Endothelial cell of umbilical vein (primary cell): ENCODE data around the gene FHOD3. TPM values are rescaled to one million over a fixed set of nuclear protein-coding genes. Genes with fewer than 3 reads are reported as not detected.

ENCODE experiments used
- BruUV-seq: library from RNA; stranded (reverse); fragments of 400-500 nt; replicated peaks from 2 replicates; lab custom pipeline; 2021; lab: Mats Ljungman, UMichigan
- CTCF ChIA-PET: fragments of 300-600, 350-600 bp; sonication (Branson Sonifier 250); formaldehyde crosslinking; loops from one replicate; lab custom pipeline; 2021; ENCODE audit warnings: antibody characterized with exemption, inconsistent platforms; lab: Charles Lee
- POLR2A ChIA-PET: fragments of 300-600, 350-600 bp; sonication (Branson Sonifier 250); formaldehyde crosslinking; loops from one replicate; lab custom pipeline; 2021; ENCODE audit warnings: antibody characterized with exemption, inconsistent platforms; lab: Charles Lee
- DNase-seq: peaks from one replicate; pipeline ENCODE4 v3.0.0-alpha.2; 2011; ENCODE audit warnings: low read depth, low spot score
- FAIRE-seq: peaks from 2 replicates; lab custom pipeline; 2011; peaks lifted over from hg19 to GRCh38; lab: Jason Lieb, UNC
- H2AFZ ChIP-seq: 2 replicates; pipeline ENCODE4 v1.6.0; 2012; ENCODE audit warnings: low read depth, low read length, control low read depth, inconsistent platforms
- H3K27ac ChIP-seq: 2 replicates; pipeline ENCODE4 v1.5.1; 2011; ENCODE audit warnings: low read depth, mild to moderate bottlenecking, control low read depth, low read length, moderate library complexity; ENCODE audit not compliant: insufficient read depth
- H3K27me3 ChIP-seq, 2 experiments: 2 replicates each; pipeline versions ENCODE4 v1.6.0 to v1.6.1; 2011; ENCODE audit warnings: low read length in 2 of 2, mixed read lengths in 1 of 2; ENCODE audit not compliant: control insufficient read depth in 2 of 2, insufficient read depth in 2 of 2
- H3K36me3 ChIP-seq, 2 experiments: 2 replicates in 1 of 2; 3 replicates in 1 of 2; pipeline ENCODE4 v1.5.1; 2011; ENCODE audit warnings: low read length in 2 of 2, mild to moderate bottlenecking in 1 of 2, moderate library complexity in 1 of 2; ENCODE audit not compliant: control insufficient read depth in 2 of 2, insufficient read depth in 2 of 2; ENCODE audit errors: extremely low read depth in 1 of 2
- H3K4me1 ChIP-seq: 3 replicates; pipeline ENCODE4 v1.5.1; 2011; ENCODE audit warnings: mild to moderate bottlenecking, low read length; ENCODE audit not compliant: control insufficient read depth, insufficient read depth; ENCODE audit errors: extremely low read depth
- H3K4me2 ChIP-seq: 2 replicates; pipeline ENCODE4 v1.6.1; 2011; ENCODE audit warnings: low read length, control low read depth, mixed read lengths; ENCODE audit not compliant: insufficient read depth
- H3K4me3 ChIP-seq, 3 experiments: fragments of 200-600 bp in 1 of 3; sonication (generic), shearing (Covaris generic) in 1 of 3; replicated peaks in 1 of 3; 2 replicates each; pipeline ENCODE4 v1.5.1; 2011 to 2016; ENCODE audit warnings: control low read depth in 3 of 3, low read length in 3 of 3, mild to moderate bottlenecking in 2 of 3, inconsistent platforms in 1 of 3, low read depth in 1 of 3, moderate library complexity in 1 of 3; ENCODE audit not compliant: insufficient read depth in 1 of 3
- H3K79me2 ChIP-seq: 2 replicates; pipeline ENCODE4 v1.6.0; 2012; ENCODE audit warnings: low read length, inconsistent platforms; ENCODE audit not compliant: control insufficient read depth, insufficient read depth
- H3K9ac ChIP-seq: replicated peaks from 2 replicates; pipeline ENCODE3; 2011; ENCODE audit warnings: low read length, control low read depth; ENCODE audit not compliant: insufficient read depth; ENCODE audit errors: extremely low read depth
- H3K9me1 ChIP-seq: replicated peaks from 3 replicates; pipeline ENCODE4 v1.6.0; 2011; ENCODE audit warnings: mild to moderate bottlenecking, low read length; ENCODE audit not compliant: control insufficient read depth, insufficient read depth; ENCODE audit errors: extremely low read depth
- H3K9me3 ChIP-seq: replicated peaks from 2 replicates; pipeline ENCODE4 v1.5.1; 2012; ENCODE audit warnings: low read length, inconsistent platforms; ENCODE audit not compliant: control insufficient read depth, insufficient read depth
- H4K20me1 ChIP-seq: replicated peaks from 2 replicates; pipeline ENCODE3; 2011; ENCODE audit warnings: mild to moderate bottlenecking, low read length; ENCODE audit not compliant: control insufficient read depth, insufficient read depth; ENCODE audit errors: extremely low read depth
- CTCF ChIP-seq, 2 donors: IDR thresholded peaks; 1 replicate in 1 of 2; 2 replicates in 1 of 2; pipeline ENCODE4 v1.5.1; 2011; ENCODE audit warnings: low read length in 2 of 2, mild to moderate bottlenecking in 2 of 2, moderate library complexity in 2 of 2, control low read depth in 1 of 2, inconsistent platforms in 1 of 2, low read depth in 1 of 2; ENCODE audit not compliant: insufficient read depth in 1 of 2; ENCODE audit errors: extremely low read depth in 1 of 2
- EZH2 ChIP-seq: IDR thresholded peaks from 2 replicates; pipeline ENCODE4 v1.6.1; 2012; ENCODE audit warnings: borderline replicate concordance, low read depth, mild to moderate bottlenecking, moderate library complexity, low read length, inconsistent platforms; ENCODE audit not compliant: severe bottlenecking
- FOS ChIP-seq: IDR thresholded peaks from 2 replicates; pipeline ENCODE4 v1.6.1; 2011; ENCODE audit warnings: mild to moderate bottlenecking, low read length, moderate library complexity, borderline replicate concordance; ENCODE audit not compliant: insufficient read depth
- GATA2 ChIP-seq: IDR thresholded peaks from 2 replicates; pipeline ENCODE4 v1.7.0; 2011; ENCODE audit warnings: low read depth, mild to moderate bottlenecking, moderate library complexity, mixed read lengths, low read length; ENCODE audit not compliant: insufficient read length, insufficient read depth
- JUN ChIP-seq: IDR thresholded peaks from 2 replicates; pipeline ENCODE4 v1.6.1; 2011; ENCODE audit warnings: borderline replicate concordance, low read depth; ENCODE audit not compliant: insufficient read length, insufficient read depth
- MAX ChIP-seq: IDR thresholded peaks from 2 replicates; pipeline ENCODE4 v1.6.1; 2011; ENCODE audit not compliant: insufficient read depth, insufficient read length
- MYC ChIP-seq: IDR thresholded peaks from one replicate; pipeline ENCODE4 v1.6.1; 2011; ENCODE audit warnings: mild to moderate bottlenecking, low read depth, low read length
- POLR2A ChIP-seq: IDR thresholded peaks from 2 replicates; pipeline ENCODE4 v1.6.1; 2012; ENCODE audit warnings: low read depth, mild to moderate bottlenecking, control low read depth, low read length
- POLR2AphosphoS5 ChIP-seq: IDR thresholded peaks from 2 replicates; pipeline ENCODE4 v1.6.1; 2012; ENCODE audit warnings: low read depth, mild to moderate bottlenecking, control low read depth, low read length, moderate library complexity; ENCODE audit not compliant: insufficient read depth
- dilution Hi-C: fragments of 300-500 bp; cut with MboI; formaldehyde crosslinking; loops from one replicate; pipeline ENCODE4 v1.15.0; 2019; ENCODE audit warnings: low sequenced_read_pairs; ENCODE audit not compliant: extremely low pct_ligation_motif_present
- intact Hi-C: fragments of 100-400 bp; cut with micrococcal nuclease; formaldehyde crosslinking; loops from one replicate; pipeline ENCODE4 v1.10.0; 2022
- polyA plus RNA-seq, 4 experiments: library from polyadenylated mRNA; depleted of rRNA in 3 of 4; stranded (reverse) in 3 of 4; unstranded in 1 of 4; fragments of >200 nt; gene quantifications; 2 replicates each; pipeline versions ENCODE4 v1.2.1 to v1.2.3, GENCODE V29; 2011 to 2012; ENCODE audit warnings: missing spikeins in 1 of 4
- total RNA-seq: library from RNA; stranded (reverse); gene quantifications from 2 replicates; pipeline ENCODE4 v1.2.3, GENCODE V29; 2021

FHOD3 gene
- total and polyA plus RNA-seq, 2 donors (not counting 3 experiments of a cell fraction or from before 2014, with no cell fraction given), result 0.06 to 1.5 TPM

GRCh38 chr18:36567800-36568199, 270.3 kb downstream of the FHOD3 start:
- H3K79me2 ChIP-seq, result no peaks in the 10 kb centered on the region
- H3K9me3 ChIP-seq, result no peaks in the 10 kb centered on the region
- ChIA-PET POLR2A (no interaction called here), CTCF (no interaction called here)
- no TSS peak for BruUV-seq
- H3K9me1 ChIP-seq, result no peaks in the 10 kb centered on the region
- intact Hi-C loops (no loop called here), dilution Hi-C loops (no loop called here)
- peaks cover 2 to 4% of the 10 kb centered on the region in 2 experiments for H3K27me3 ChIP-seq
- H3K4me1 ChIP-seq, result no peaks in the 10 kb centered on the region
- H3K27ac ChIP-seq, result no peak overlapping the region
- no peaks in the 10 kb centered on the region for H4K20me1 ChIP-seq
- DNase-seq, result no peak
- no peaks in the 10 kb centered on the region for H3K36me3 ChIP-seq
- H3K4me2 ChIP-seq, result no peak overlapping the region
- TF ChIP-seq CTCF (IDR thresholded peaks at IDR 0.05; ENCODE audit: extremely low read depth in 1 of 2, insufficient read depth in 1 of 2, low read depth in 1 of 2, low read length in 2 of 2) (no peak), FOS (no peak)
- H3K9ac ChIP-seq, result no peak overlapping the region
- H3K4me3 ChIP-seq, result no peak overlapping the region
- H2AFZ ChIP-seq, result no peak overlapping the region
- FAIRE-seq, result no peak

- H3K27me3 ChIP-seq, result peaks cover 2 to 4% of the 10 kb centered on the region in 2 experiments
- intact Hi-C loops (no loop called here), dilution Hi-C loops (no loop called here)
- POLR2A ChIA-PET, result no interaction called here
- no peaks in the 10 kb centered on the region for H3K79me2 ChIP-seq
- H2AFZ ChIP-seq, result no peak overlapping the region
- H3K9ac ChIP-seq, result no peak overlapping the region
- H3K4me2 ChIP-seq, result no peak overlapping the region
- H3K4me3 ChIP-seq, result no peak overlapping the region
- FAIRE-seq, result no peak
- no peaks in the 10 kb centered on the region for H3K9me3 ChIP-seq
- CTCF ChIA-PET, result no interaction called here
- no peaks in the 10 kb centered on the region for H3K4me1 ChIP-seq
- no peak overlapping the region for H3K27ac ChIP-seq
- H3K36me3 ChIP-seq, result no peaks in the 10 kb centered on the region
- BruUV-seq, result no TSS peak
- H4K20me1 ChIP-seq, result no peaks in the 10 kb centered on the region
- TF ChIP-seq CTCF (IDR thresholded peaks at IDR 0.05; ENCODE audit: extremely low read depth in 1 of 2, insufficient read depth in 1 of 2, low read depth in 1 of 2, low read length in 2 of 2) (no peak), MAX (no peak), GATA2 (no peak), POLR2A (no peak), FOS (no peak), POLR2AphosphoS5 (no peak), JUN (no peak), MYC (no peak), EZH2 (no peak)
- DNase-seq, result no peak
- no peaks in the 10 kb centered on the region for H3K9me1 ChIP-seq
Observed at GRCh38 chr18:36568487-36568886, 271.0 kb downstream of the FHOD3 start.
